Measurements from ENCODE around the gene CISD3. TPM values are rescaled to one million over a fixed set of nuclear protein-coding genes. Genes with fewer than 3 reads are reported as not detected.

The CISD3 gene
- total and polyA plus RNA-seq, 10 of the 15 experiments (the other 5 are each of a cell fraction or from before 2014, with no cell fraction given): 2.6 to 38.1 (median 8.1) TPM

DNA sequence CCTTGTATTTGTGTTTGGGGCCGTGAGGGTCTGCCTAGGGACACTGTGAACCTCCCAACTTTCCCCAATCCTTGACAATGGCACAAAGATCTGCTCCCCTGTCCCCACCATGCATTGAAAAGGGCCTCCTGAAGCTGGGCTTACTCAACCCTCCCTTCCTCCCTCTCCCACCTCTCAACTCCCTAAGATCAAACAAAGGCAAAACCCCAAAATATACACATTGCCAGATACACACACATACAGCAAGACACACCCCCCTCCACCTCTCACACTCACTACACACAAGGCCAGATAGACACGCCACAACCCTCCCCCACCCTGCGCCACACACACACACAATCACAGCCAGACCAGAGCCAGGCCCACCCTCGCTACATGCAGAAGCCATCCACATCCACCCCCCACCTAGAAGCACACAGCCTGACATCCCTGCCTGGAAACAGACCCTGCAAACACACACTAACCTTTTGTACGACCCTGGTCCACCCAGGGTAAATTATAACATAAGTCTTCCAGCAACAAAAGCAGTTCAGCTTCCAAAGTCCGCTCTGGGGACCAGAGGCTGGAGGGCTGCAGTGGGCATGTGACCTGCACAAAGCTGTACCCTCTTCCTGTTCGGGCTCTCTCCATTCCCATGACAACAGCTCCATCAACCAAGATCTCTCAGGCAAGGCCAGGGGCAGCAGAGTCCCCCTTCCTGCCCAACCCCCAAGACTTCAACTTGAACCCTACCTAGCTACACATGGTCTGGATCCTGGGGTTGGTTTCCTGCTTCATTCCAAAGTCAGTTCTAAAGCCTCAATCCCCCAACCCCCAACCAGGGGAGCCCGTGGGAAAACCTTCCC is 16.1 kb downstream of the CISD3 start:
- no peak for DNase-seq (ENCODE audit: low read depth, low spot score)
- intact Hi-C loops (cut with micrococcal nuclease; ENCODE audit: unreplicated experiment) (no loop called here), in situ Hi-C loops (cut with MboI) (no loop called here)
- Histone ChIP-seq H3K79me2 (ENCODE audit: control insufficient read depth, insufficient read depth, low read length) (peaks cover 43% of the 10 kb centered on the region), H3K9me3 (replicated peaks; ENCODE audit: control insufficient read depth, insufficient read depth, low read length) (no peaks in the 10 kb centered on the region), H3K9ac (ENCODE audit: control insufficient read depth, insufficient read depth, low read length) (peak overlapping the region; percentile 42), H3K27me3 (replicated peaks in 1 of 2; ENCODE audit: control insufficient read depth in 2 of 2, insufficient read depth in 2 of 2, low read length in 1 of 2) (no peaks in the 10 kb centered on the region; a peak in 1 of 4 replicates), H3K4me2 (ENCODE audit: control insufficient read depth, insufficient read depth) (peak overlapping the region; percentile 81), H3K4me3 (peak overlapping the region; percentile 95), H3K36me3 (ENCODE audit: control insufficient read depth in 2 of 2, insufficient read depth in 2 of 2, low read length in 1 of 2) (no peaks in the 10 kb centered on the region), H3K4me1 (ENCODE audit: control insufficient read depth, insufficient read depth, low read length) (peaks cover 35% of the 10 kb centered on the region), H3K27ac (ENCODE audit: control insufficient read depth, insufficient read depth) (peak overlapping the region; percentile 76), H2AFZ (ENCODE audit: control insufficient read depth, low read depth, low read length) (no peak overlapping the region), H4K20me1 (ENCODE audit: control insufficient read depth, insufficient read depth) (no peaks in the 10 kb centered on the region)
- CTCF ChIA-PET: interaction anchor here (1.1 to 4.1 kb wide), 6 partner anchors 10 to 453 kb away, joined by 3 to 47 read pairs (median 8); partner anchors contain the start of genes CISD3 and RPL19
- RAD21 ChIA-PET (ENCODE audit: unreplicated experiment): interaction anchor here (0.9 to 1.8 kb wide), 7 partner anchors 11 to 407 kb away, joined by 3 to 8 read pairs (median 3); partner anchors contain the start of gene CISD3
- POLR2A ChIA-PET: interaction anchor here (0.5 to 1.3 kb wide), 4 partner anchors 40 to 117 kb away, joined by 4 to 8 read pairs (median 5); no protein-coding TSS in a partner anchor
- SMC1A ChIA-PET (ENCODE audit: uncharacterized antibody, unreplicated experiment): interaction anchor here (0.9 to 1.8 kb wide), 8 partner anchors 10 to 407 kb away, joined by 3 to 9 read pairs (median 4); partner anchors contain the start of gene MLLT6
- WGBS (ENCODE audit: insufficient coverage, insufficient replicate concordance, low lambda C conversion rate, missing lambda C conversion rate): 43% methylated on average over 8 of the region's 8 CpGs
- no peak for FAIRE-seq
- ATAC-seq: peak; percentile 4; the same call in 2 of the 3 replicates
- BruUV-seq (replicated peaks): TSS peak; percentile 73
- TF ChIP-seq KAT2A (conservative IDR thresholded peaks at IDR 0.05; ENCODE audit: control insufficient read depth, low read depth, low read length) (no peak), MXI1 (IDR thresholded peaks at IDR 0.05; ENCODE audit: low read depth, low read length) (0 out of 2 replicates have a peak, but pooled peaks have one; percentile 18), BMI1 (IDR thresholded peaks at IDR 0.05; ENCODE audit: borderline replicate concordance) (peak; percentile 60; the same call in 1 of the 2 replicates), HDGF (IDR thresholded peaks at IDR 0.05) (peak; percentile 82; the same call in 1 of the 2 replicates), ZSCAN29 (IDR thresholded peaks at IDR 0.05) (no peak), RAD51 (IDR thresholded peaks at IDR 0.05) (peak; percentile 56; the same call in 1 of the 2 replicates)
- TF ChIP-seq, protein P1, sequence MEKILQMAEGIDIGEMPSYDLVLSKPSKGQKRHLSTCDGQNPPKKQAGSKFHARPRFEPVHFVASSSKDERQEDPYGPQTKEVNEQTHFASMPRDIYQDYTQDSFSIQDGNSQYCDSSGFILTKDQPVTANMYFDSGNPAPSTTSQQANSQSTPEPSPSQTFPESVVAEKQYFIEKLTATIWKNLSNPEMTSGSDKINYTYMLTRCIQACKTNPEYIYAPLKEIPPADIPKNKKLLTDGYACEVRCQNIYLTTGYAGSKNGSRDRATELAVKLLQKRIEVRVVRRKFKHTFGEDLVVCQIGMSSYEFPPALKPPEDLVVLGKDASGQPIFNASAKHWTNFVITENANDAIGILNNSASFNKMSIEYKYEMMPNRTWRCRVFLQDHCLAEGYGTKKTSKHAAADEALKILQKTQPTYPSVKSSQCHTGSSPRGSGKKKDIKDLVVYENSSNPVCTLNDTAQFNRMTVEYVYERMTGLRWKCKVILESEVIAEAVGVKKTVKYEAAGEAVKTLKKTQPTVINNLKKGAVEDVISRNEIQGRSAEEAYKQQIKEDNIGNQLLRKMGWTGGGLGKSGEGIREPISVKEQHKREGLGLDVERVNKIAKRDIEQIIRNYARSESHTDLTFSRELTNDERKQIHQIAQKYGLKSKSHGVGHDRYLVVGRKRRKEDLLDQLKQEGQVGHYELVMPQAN (conservative IDR thresholded peaks at IDR 0.05): peak; percentile 49; the same call in 1 of the 2 replicates

All from GM12878 (cell line).